Smooth muscle cell (in vitro differentiated cells): ENCODE data around the gene ZFX. TPM values are rescaled to one million over a fixed set of nuclear protein-coding genes. Genes with fewer than 3 reads are reported as not detected.

Experiments used
- DNase-seq: peaks from one replicate; lab custom pipeline; 2025; ENCODE audit not compliant: unreplicated experiment; lab: John Stamatoyannopoulos, UW
- H2AFZ ChIP-seq: fragments of 200-600 bp; sonication (generic); 2 replicates; pipeline ENCODE4 v1.6.0; 2016; ENCODE audit warnings: antibody characterized with exemption, low read depth, mild to moderate bottlenecking
- H3F3A ChIP-seq: fragments of 200-600 bp; sonication (generic); 2 replicates; pipeline ENCODE4 v1.6.0; 2017; ENCODE audit warnings: antibody characterized with exemption, low read depth
- H3K27ac ChIP-seq: fragments of 200-600 bp; sonication (generic); 2 replicates; pipeline ENCODE4 v1.5.1; 2016; ENCODE audit warnings: low read depth, mild to moderate bottlenecking
- H3K27me3 ChIP-seq: fragments of 200-600 bp; sonication (generic); 2 replicates; pipeline ENCODE4 v1.6.1; 2016; ENCODE audit warnings: low read depth, mild to moderate bottlenecking
- H3K36me3 ChIP-seq: fragments of 200-600 bp; sonication (generic); 2 replicates; pipeline ENCODE4 v1.5.1; 2016; ENCODE audit warnings: low read depth
- H3K4me1 ChIP-seq: fragments of 200-600 bp; sonication (generic); 2 replicates; pipeline ENCODE4 v1.5.1; 2016; ENCODE audit warnings: low read depth
- H3K4me2 ChIP-seq: fragments of 200-600 bp; sonication (generic); 2 replicates; pipeline ENCODE4 v1.6.0; 2016; ENCODE audit warnings: mild to moderate bottlenecking
- H3K4me3 ChIP-seq: fragments of 200-600 bp; sonication (generic); 2 replicates; pipeline ENCODE4 v1.5.1; 2016; ENCODE audit warnings: mild to moderate bottlenecking
- H3K79me2 ChIP-seq: fragments of 200-600 bp; sonication (generic); 2 replicates; pipeline ENCODE4 v1.6.0; 2016; ENCODE audit warnings: low read depth, mild to moderate bottlenecking
- H3K9ac ChIP-seq: fragments of 200-600 bp; sonication (generic); 2 replicates; pipeline ENCODE4 v1.6.0; 2016; ENCODE audit warnings: low read depth
- H3K9me3 ChIP-seq: fragments of 200-600 bp; sonication (generic); replicated peaks from 2 replicates; pipeline ENCODE4 v1.5.1; 2016; ENCODE audit warnings: low read depth
- H4K20me1 ChIP-seq: fragments of 200-600 bp; sonication (generic); 2 replicates; pipeline ENCODE4 v1.6.0; 2016; ENCODE audit warnings: low read depth
- WGBS: methylation state at CpG from one replicate; pipeline ENCODE4 v1.1.7; 2016; ENCODE audit warnings: low lambda C conversion rate; 5-methylcytosine and 5-hydroxymethylcytosine counted together
- polyA plus RNA-seq: library from polyadenylated mRNA; unstranded; fragments of >200 nt; fragmentation: Nextera tagmentation; extraction: Ambion mirVana; gene quantifications from 2 replicates; pipeline ENCODE4 v1.2.1, GENCODE V29; 2016
- total RNA-seq: library from RNA; depleted of rRNA; stranded (reverse); fragments of >200 nt; gene quantifications from 2 replicates; pipeline ENCODE4 v1.2.3, GENCODE V29; 2014
- TF ChIP-seq, protein P1 (sequence below): fragments of 200-600 bp; sonication (generic); IDR thresholded peaks from 2 replicates; pipeline ENCODE4 v1.5.1; 2017; ENCODE audit warnings: borderline replicate concordance, mild to moderate bottlenecking, antibody characterized with exemption; ENCODE audit not compliant: insufficient read depth, poor library complexity, severe bottlenecking

ZFX gene
- total and polyA plus RNA-seq, 2 experiments from 2014 or later: 17.1 to 52.9 TPM

DNA sequence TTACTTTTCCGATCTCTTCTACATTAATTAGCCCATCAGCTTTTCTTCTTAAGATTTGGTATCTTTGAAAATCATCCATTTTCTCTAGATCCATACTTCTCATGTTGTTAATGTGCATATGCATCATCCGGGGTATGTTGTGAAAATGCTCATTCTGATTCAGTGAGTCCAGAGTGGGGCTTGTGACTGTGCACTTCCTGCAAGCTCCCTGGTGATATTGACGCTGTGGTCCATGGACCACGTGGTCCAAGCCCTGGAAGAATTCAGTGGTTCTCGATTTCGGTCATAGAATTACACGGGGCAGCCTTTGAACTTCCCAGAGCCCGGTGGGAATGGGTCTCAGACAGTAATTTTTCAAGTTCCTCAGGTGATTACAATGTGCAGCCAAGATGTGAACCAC, 69.8 kb downstream of the ZFX start:
- 93% methylated on average over 8 of the region's 8 CpGs for WGBS
- Histone ChIP-seq H3K9ac (no peak overlapping the region), H4K20me1 (no peaks in the 10 kb centered on the region)

DNA sequence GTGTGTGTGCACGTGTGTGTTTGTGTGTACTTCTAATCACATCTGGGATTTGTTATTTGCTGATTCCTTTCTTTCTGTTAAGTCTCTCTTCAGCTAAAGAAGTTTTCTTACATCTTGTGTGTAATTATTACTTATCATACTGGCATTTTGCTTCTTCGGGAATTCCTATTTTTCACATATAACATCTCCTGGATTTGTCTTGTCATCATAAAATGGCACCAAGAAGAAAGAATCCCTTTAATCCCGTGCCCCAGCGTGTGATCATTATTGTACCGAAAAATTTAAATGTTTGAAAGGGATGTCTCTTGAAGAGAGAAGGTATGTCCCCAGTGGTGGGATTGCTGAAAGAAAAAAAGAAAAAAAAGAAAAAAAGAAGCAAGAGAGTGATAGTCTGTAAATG, 72.3 kb downstream of the ZFX start:
- H3F3A ChIP-seq: peaks cover 7% of the 10 kb centered on the region
- H3K4me2 ChIP-seq: no peak overlapping the region
- no peaks in the 10 kb centered on the region for H3K27me3 ChIP-seq
- no peaks in the 10 kb centered on the region for H3K4me1 ChIP-seq
- no peaks in the 10 kb centered on the region for H3K79me2 ChIP-seq
- TF ChIP-seq, protein P1, sequence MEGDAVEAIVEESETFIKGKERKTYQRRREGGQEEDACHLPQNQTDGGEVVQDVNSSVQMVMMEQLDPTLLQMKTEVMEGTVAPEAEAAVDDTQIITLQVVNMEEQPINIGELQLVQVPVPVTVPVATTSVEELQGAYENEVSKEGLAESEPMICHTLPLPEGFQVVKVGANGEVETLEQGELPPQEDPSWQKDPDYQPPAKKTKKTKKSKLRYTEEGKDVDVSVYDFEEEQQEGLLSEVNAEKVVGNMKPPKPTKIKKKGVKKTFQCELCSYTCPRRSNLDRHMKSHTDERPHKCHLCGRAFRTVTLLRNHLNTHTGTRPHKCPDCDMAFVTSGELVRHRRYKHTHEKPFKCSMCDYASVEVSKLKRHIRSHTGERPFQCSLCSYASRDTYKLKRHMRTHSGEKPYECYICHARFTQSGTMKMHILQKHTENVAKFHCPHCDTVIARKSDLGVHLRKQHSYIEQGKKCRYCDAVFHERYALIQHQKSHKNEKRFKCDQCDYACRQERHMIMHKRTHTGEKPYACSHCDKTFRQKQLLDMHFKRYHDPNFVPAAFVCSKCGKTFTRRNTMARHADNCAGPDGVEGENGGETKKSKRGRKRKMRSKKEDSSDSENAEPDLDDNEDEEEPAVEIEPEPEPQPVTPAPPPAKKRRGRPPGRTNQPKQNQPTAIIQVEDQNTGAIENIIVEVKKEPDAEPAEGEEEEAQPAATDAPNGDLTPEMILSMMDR: no peak
- no peak for DNase-seq
- no peak overlapping the region for H3K4me3 ChIP-seq
- no peak overlapping the region for H3K27ac ChIP-seq
- H4K20me1 ChIP-seq: no peaks in the 10 kb centered on the region
- no peak overlapping the region for H3K9ac ChIP-seq
- 97% methylated on average over 5 of the region's 5 CpGs for WGBS
- H2AFZ ChIP-seq: no peak overlapping the region
- no peaks in the 10 kb centered on the region for H3K9me3 ChIP-seq
- no peaks in the 10 kb centered on the region for H3K36me3 ChIP-seq

More for the DNA sequence above, 69.8 kb downstream of the ZFX start:
- H3K4me2 ChIP-seq: no peak overlapping the region
- no peaks in the 10 kb centered on the region for H3K9me3 ChIP-seq
- no peaks in the 10 kb centered on the region for H3K27me3 ChIP-seq
- no peaks in the 10 kb centered on the region for H3K79me2 ChIP-seq
- no peak overlapping the region for H3K27ac ChIP-seq
- H3F3A ChIP-seq: peaks cover 7% of the 10 kb centered on the region
- no peak overlapping the region for H2AFZ ChIP-seq
- no peaks in the 10 kb centered on the region for H3K36me3 ChIP-seq
- no peak overlapping the region for H3K4me3 ChIP-seq
- TF ChIP-seq, protein P1: no peak
- no peak for DNase-seq
- no peaks in the 10 kb centered on the region for H3K4me1 ChIP-seq

DNA sequence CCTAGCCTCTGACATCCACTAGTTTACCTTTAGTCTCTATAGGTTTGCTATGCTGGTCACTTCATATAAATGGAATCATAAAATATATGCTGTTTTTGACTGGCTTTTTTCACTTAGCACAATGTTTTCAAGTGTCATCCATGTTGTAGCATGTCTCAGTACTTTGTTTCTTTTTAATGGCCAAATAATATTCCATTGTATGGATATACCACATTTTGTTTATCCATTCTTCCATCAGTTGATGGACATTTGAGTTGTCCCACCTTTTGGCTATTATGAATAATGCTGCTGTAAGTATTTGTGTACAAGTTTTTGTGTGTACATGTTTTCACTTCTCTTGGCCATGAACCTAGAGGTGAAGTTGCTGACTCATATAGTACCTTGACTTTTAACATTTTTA, 75.7 kb downstream of the ZFX start:
- TF ChIP-seq, protein P1: no peak
- no peak overlapping the region for H3K4me2 ChIP-seq
- H3K27ac ChIP-seq: no peak overlapping the region
- no peaks in the 10 kb centered on the region for H3K27me3 ChIP-seq
- no peak overlapping the region for H3K4me3 ChIP-seq
- no peak overlapping the region for H2AFZ ChIP-seq
- no peaks in the 10 kb centered on the region for H4K20me1 ChIP-seq
- H3K79me2 ChIP-seq: no peaks in the 10 kb centered on the region
- no peaks in the 10 kb centered on the region for H3K36me3 ChIP-seq
- peaks cover 12% of the 10 kb centered on the region for H3F3A ChIP-seq
- H3K9me3 ChIP-seq: no peaks in the 10 kb centered on the region
- no peak for DNase-seq
- H3K4me1 ChIP-seq: no peaks in the 10 kb centered on the region
- H3K9ac ChIP-seq: no peak overlapping the region

DNA sequence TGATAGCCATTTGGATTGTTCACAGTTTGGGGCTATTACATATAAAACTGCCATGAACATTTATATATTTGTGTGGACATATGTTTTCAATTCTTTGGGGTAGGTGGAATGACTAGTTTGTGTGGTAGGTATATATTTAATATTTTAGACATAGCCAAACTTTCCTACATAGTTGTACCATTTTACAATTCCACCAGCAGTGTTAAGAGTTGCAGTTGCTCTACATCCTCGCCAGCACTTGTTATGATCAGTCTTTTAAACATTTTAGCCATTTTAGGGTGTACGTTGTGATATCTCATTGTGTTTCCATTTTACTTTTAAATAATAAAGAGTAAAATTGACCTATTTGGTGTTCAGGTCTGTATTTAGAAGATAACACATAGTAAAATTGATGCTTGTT, 76.6 kb downstream of the ZFX start:
- H3K27me3 ChIP-seq: no peaks in the 10 kb centered on the region
- no peak overlapping the region for H2AFZ ChIP-seq
- TF ChIP-seq, protein P1: no peak
- H3K36me3 ChIP-seq: no peaks in the 10 kb centered on the region
- peaks cover 11% of the 10 kb centered on the region for H3F3A ChIP-seq
- DNase-seq: no peak
- H4K20me1 ChIP-seq: no peaks in the 10 kb centered on the region
- no peak overlapping the region for H3K4me2 ChIP-seq
- no peak overlapping the region for H3K27ac ChIP-seq
- no peak overlapping the region for H3K4me3 ChIP-seq
- no peak overlapping the region for H3K9ac ChIP-seq
- no peaks in the 10 kb centered on the region for H3K4me1 ChIP-seq
- H3K9me3 ChIP-seq: no peaks in the 10 kb centered on the region
- no peaks in the 10 kb centered on the region for H3K79me2 ChIP-seq
- 91% methylated on average over 2 of the region's 2 CpGs for WGBS
